HuH-7.5 (cell line): Measurements from ENCODE around the gene SLC12A5.

ENCODE experiments used
- DNase-seq: peaks from one replicate; pipeline ENCODE4 v3.0.0; 2011; ENCODE audit warnings: low spot score

Gene SLC12A5

GRCh38 chr20:46056027-46056833 is 27.2 kb downstream of the SLC12A5 start:
- no peak for DNase-seq

DNA sequence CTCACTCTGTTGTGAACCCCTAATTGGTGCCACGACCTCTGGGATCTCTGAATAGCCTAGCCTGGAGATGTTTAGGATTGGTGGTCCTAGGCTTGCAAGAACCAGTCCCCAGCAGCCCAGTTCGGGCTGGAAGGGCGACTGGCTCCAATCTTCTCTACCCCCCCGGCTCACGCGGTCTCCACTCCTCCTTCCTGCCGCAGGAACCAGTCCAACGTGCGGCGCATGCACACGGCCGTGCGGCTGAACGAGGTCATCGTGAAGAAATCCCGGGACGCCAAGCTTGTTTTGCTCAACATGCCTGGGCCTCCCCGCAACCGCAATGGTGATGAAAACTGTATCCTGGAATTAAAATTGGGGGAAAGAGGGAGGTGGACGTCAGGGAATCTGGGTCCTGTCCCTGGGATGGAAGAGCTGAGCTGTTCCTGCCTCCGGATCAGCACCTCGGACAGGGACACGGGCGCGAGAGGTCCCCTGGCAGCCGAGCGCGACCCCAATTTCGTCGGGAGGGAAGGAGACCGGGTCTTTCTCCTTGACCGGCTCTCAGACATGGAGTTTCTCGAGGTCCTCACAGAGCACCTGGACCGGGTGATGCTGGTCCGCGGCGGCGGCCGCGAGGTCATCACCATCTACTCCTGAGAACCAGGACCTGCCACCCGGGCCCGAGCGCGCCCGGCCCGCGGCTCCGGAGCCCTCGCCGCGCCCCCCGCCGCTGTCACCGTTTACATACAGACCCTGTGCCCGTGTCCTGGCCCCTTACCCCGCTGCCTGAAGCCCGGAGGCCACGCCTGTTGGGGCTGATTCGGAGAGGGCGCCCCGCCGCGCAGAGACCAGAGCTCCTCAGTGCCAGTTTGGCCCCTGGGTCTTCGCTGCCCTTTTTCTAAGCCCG is 28.2 kb downstream of the SLC12A5 start:
- no peak for DNase-seq

DNA sequence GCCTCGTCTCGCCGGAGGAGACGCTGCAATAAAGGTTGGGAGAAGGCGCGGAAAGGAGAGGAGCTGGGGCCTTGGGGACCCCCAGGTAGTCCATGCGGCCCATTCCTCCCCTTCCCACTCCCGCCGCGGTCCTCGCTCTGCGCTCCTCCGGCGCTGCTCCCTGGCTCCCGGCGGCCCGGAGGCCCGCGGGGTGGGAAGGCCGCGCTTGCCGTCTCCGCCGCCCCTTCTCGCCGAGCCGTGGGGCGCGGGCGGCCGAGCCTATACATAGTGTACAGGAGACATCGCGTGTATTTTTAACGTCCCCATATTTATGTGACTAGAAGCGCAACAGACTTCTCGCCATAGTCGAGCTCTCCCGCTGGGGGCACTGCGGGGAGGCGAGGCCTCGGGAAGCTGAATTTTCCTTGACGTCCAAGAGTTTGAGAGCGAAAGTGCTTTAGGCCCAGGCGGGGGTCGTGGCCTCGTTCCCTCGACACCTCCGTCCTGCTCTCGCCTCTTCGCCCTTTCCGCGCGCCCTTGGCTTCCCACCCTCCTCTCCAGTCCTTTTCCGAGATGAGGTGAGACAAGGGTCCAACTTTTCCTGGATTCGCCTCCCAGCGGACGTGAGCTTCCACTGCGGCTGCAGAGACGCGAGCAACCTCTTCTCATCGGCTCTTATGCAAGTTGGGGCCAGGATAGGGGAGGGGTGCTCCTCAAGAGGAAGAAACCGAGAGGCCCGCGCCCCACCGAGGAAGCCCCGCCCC is 29.0 kb downstream of the SLC12A5 start:
- DNase-seq = no peak

DNA sequence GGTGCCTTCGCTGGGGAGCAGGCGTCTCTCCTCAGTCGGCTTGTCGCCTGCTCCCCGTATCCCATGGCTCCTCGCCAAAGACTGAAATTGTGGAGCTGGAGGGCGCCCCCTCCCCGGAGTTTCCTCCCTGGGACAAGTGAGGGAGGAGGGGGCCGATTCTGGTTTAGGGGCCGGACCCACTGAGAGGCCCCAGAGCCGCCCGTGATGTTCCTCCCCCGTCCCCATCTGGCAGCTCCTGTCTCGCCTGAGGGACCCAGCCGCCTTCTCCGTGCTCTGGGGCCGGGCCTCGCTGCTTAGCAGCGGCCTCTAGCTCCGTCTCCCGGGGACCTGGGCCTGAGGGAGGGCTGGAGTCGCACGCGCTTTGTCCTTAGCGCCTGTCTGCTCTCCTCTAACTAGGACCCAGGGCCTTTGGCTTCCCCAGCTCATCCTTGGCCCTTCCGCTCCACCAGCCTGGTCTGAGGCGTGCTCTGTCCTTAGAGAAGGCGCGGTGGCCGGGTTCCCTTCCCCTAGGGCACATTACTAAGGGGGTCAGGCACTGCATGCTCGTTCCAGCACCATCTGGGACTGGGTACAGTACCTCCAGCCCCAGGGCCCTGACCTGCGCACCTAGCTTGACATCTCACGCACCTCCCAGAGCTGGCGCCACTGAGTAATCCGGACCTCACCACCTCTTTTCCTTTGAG is 29.7 kb downstream of the SLC12A5 start:
- DNase-seq = no peak

DNA sequence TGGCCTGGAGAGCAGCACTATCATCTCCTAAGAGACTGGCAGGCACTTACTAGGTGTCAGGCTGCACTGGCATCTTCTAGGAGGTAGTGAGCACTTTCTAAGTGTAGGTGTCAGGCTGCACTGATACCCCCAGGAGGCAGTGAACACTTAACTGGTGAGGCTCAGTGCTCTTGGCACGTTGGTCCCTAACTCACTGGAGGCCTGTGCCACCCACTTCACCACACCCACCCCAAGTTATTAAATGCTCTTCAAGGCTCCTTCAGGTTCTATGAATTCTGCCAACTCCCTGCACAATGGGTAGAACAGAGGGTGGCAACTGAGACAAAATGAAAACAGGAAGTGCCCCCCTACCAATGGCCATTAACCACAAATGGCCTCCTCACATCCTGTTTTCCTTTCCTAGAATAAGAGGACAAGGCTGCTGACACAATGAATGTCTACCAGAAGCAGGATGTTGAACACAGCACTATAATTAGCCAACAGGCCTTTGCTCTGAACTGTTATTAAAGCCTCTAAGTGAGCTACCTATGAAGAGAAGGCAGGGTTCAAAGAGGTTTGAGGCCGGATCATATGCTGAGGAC is 31.4 kb downstream of the SLC12A5 start:
- DNase-seq = no peak

GRCh38 chr20:46060975-46061374 is 32.0 kb downstream of the SLC12A5 start:
- DNase-seq = no peak

- DNase-seq = no peak
These were observed 33.1 kb downstream of the SLC12A5 start for GRCh38 chr20:46062151-46062550.

GRCh38 chr20:46062621-46063020 is 33.6 kb downstream of the SLC12A5 start:
- DNase-seq = no peak

- DNase-seq = no peak
These were observed 34.1 kb downstream of the SLC12A5 start for GRCh38 chr20:46063151-46063550.

GRCh38 chr20:46063652-46064054 is 34.6 kb downstream of the SLC12A5 start:
- no peak for DNase-seq

- no peak for DNase-seq
These were observed 36.0 kb downstream of the SLC12A5 start for GRCh38 chr20:46065006-46065405.

GRCh38 chr20:46065691-46066090 is 36.7 kb downstream of the SLC12A5 start:
- DNase-seq = no peak

DNA sequence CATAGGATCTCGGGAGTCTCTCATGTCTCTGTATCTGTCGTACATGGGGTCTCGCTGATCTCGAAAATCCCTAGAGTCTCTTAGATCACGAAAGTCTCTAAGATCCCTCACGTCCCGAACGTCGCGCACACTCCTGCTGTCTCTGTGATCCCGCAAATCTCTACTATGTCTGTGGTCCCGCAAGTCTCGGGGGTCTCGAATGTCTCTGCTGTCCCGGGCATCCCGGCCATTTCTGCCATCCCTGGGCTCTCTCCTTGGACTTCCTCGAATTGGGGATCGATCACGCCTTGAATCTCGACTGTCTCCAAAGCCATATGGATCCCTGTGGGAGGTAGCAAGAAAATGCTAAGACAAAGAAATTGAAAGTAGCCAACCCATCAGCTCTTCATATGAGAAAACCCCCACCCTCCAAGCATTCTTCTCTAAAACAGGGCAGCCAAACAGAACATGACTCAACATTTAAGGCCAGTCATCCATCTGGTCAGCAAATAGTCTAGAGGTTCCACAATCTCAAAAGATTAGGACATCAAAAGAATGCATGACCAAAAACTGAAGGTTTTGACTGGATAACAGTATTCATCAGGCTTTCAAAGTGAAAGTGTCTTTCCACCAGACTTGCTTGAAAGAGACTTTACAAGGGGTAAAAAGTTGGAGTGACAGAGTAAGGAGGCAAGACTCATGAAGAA is 41.3 kb downstream of the SLC12A5 start:
- no peak for DNase-seq

- no peak for DNase-seq
These were observed 42.6 kb downstream of the SLC12A5 start for GRCh38 chr20:46071573-46071972.

- DNase-seq = no peak
These were observed 44.0 kb downstream of the SLC12A5 start for GRCh38 chr20:46073024-46073423.

DNA sequence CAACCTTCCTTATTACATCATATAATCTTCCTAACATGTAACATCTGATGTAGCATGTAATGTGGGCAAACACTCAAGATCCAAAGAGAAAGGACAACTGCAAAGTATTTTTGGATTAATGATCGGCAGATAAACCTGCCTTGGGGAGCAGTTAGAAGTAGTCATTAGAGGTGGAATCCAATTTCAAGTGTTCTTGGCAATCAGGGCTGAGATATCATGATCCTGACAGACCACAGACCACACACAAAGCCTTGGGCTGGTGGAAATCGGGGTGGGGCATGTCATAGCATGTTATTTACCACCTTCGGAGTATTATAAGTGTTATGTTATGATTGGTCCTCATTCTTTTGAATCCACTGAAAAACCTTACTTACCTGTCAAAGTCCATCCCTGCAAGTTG is 44.4 kb downstream of the SLC12A5 start:
- DNase-seq = no peak

DNA sequence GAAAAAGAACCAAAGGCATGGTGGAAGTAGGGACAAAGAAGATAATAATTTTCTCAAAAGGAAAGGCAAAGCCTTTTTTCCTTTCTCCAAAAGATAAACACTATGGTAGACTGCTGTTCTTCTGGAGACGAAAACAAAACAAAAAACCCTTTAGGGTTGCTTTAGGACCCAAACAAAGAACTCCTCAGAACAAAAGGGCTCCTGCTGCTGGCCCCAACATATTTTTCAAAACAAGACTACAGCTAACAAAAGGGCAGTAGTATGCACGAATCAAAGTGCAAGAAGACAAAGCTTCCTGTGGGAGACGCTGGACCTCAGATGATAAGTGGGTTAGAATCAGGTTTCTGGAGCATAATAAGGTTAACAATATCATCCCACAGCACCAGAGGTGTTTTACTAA is 45.0 kb downstream of the SLC12A5 start:
- no peak for DNase-seq

- DNase-seq = no peak
These were observed 47.8 kb downstream of the SLC12A5 start for GRCh38 chr20:46076806-46077205.

DNA sequence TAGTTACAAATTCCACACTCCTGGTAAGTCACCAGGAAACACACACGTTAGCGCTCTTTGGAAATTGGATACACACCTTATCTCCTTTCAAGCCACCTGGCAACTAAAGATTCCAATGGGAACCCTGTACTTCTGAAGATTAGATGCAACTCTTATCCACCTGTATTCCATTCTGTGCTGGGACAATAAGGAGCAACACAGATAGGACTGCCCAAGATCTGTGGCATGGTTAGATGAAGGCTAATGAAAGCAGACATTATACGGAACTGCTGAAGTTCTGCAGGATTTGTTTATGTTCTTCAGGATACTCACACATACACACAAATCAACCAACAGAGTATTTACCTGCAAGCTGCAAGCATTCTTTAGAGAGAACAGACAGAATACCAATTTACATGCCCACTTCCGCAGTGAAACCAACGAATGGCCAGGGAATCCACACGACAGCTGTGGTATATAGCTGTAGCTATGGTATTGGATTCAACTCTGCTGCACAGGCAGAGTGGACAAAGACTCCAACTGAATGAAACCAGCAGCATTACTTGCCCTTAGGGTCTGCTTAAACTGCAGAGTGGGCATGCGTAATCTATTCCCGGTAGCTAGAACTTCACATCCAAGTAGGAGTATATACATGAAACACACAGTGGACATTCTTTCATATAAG is 48.8 kb downstream of the SLC12A5 start:
- no peak for DNase-seq

DNA sequence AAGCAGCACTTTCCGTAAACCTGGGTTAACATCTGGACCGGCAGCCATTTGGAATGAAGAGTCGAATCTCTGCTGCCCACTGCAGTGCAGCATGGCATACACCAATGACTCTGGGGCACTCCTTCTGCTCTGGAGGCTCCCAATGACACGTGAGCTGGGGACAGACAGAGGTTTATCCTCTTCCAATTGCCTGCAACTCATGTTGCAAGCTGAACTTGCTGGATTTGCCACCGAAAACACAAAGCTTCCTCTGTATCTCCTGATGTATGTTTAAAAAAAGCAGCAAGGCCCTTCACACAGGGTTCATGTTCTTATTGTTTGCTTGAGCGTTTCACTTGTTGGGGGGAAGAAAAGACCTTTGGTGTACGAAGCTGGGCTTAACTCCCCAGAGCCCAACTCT is 49.9 kb downstream of the SLC12A5 start:
- no peak for DNase-seq
